Measurements from ENCODE around the gene FRMD8. TPM values are rescaled to one million over a fixed set of nuclear protein-coding genes. Genes with fewer than 3 reads are reported as not detected.

The FRMD8 gene
- total RNA-seq, 4 donors from 2014 or later, result 30.4 to 37.3 (median 34.7) TPM

- Histone ChIP-seq H3K4me3 (no peak overlapping the region), H3K9me3 (no peaks in the 10 kb centered on the region), H3K36me3 (peaks cover 57 to 63% (median 61%) of the 10 kb centered on the region in 4 donors), H3K27me3 (peaks cover 0 to 4% (median 0%) of the 10 kb centered on the region in 4 donors), H3K4me1 (peaks cover 22 to 30% (median 27%) of the 10 kb centered on the region in 4 donors), H3K27ac (replicated peaks in 1 of 4) (no peak overlapping the region)
- intact Hi-C loops (cut with DNase I), result no loop called here
- TF ChIP-seq POLR2AphosphoS5 (IDR thresholded peaks at IDR 0.05) (no peak), POLR2A (IDR thresholded peaks at IDR 0.05; ENCODE audit: low read depth) (no peak), CTCF (IDR thresholded peaks at IDR 0.05) (no peak), EP300 (IDR thresholded peaks at IDR 0.05) (no peak)
- no peak for DNase-seq (ENCODE audit: extremely low spot score)
- 84% methylated on average over 2 of the region's 2 CpGs for WGBS
Measured at GRCh38 chr11:65351511-65351910, 34.9 kb upstream of the FRMD8 start.

GRCh38 chr11:65352783-65353182 is 33.7 kb upstream of the FRMD8 start:
- Histone ChIP-seq H3K27me3 (peaks cover 0 to 9% (median 0%) of the 10 kb centered on the region in 4 donors), H3K9me3 (no peaks in the 10 kb centered on the region), H3K4me1 (peaks cover 27 to 30% (median 27%) of the 10 kb centered on the region in 4 donors), H3K36me3 (peaks cover 46 to 50% (median 49%) of the 10 kb centered on the region in 4 donors), H3K27ac (replicated peaks in 1 of 4) (no peak overlapping the region), H3K4me3 (no peak overlapping the region)
- WGBS, result 66% methylated on average over 3 of the region's 3 CpGs
- TF ChIP-seq CTCF (IDR thresholded peaks at IDR 0.05), result peak in 2 of 3 experiments; percentile 19 to 36
- TF ChIP-seq POLR2AphosphoS5 (IDR thresholded peaks at IDR 0.05), result no peak
- no peak for TF ChIP-seq POLR2A (IDR thresholded peaks at IDR 0.05; ENCODE audit: low read depth)
- TF ChIP-seq EP300 (IDR thresholded peaks at IDR 0.05), result no peak
- intact Hi-C loops (cut with DNase I), result no loop called here
- no peak for DNase-seq (ENCODE audit: extremely low spot score)

GRCh38 chr11:65353376-65353775 is 33.1 kb upstream of the FRMD8 start:
- peak overlapping the region; percentile 71 to 83 (median 78) for H3K27ac ChIP-seq (replicated peaks in 1 of 4)
- no peak for DNase-seq (ENCODE audit: extremely low spot score)
- H3K9me3 ChIP-seq, result no peaks in the 10 kb centered on the region
- peaks cover 40 to 44% (median 43%) of the 10 kb centered on the region in 4 donors for H3K36me3 ChIP-seq
- 72% methylated on average over 7 of the region's 7 CpGs for WGBS
- intact Hi-C loops (cut with DNase I), result no loop called here
- H3K4me1 ChIP-seq, result peaks cover 27 to 30% (median 27%) of the 10 kb centered on the region in 4 donors
- no peak for TF ChIP-seq CTCF (IDR thresholded peaks at IDR 0.05)
- no peak for TF ChIP-seq EP300 (IDR thresholded peaks at IDR 0.05)
- TF ChIP-seq POLR2AphosphoS5 (IDR thresholded peaks at IDR 0.05), result no peak
- no peak for TF ChIP-seq POLR2A (IDR thresholded peaks at IDR 0.05; ENCODE audit: low read depth)
- peaks cover 0 to 9% (median 0%) of the 10 kb centered on the region in 4 donors for H3K27me3 ChIP-seq
- peak overlapping the region in 1 of 4 donors; percentile 87 for H3K4me3 ChIP-seq

- 18% methylated on average over 16 of the region's 16 CpGs for WGBS
- peak overlapping the region; percentile 71 to 83 (median 78) for H3K27ac ChIP-seq (replicated peaks in 1 of 4)
- no peaks in the 10 kb centered on the region for H3K9me3 ChIP-seq
- DNase-seq (ENCODE audit: extremely low spot score), result no peak
- peaks cover 0 to 9% (median 0%) of the 10 kb centered on the region in 4 donors for H3K27me3 ChIP-seq
- intact Hi-C loops (cut with DNase I), result no loop called here
- H3K36me3 ChIP-seq, result peaks cover 35 to 39% (median 38%) of the 10 kb centered on the region in 4 donors
- H3K4me1 ChIP-seq, result peaks cover 27 to 30% (median 27%) of the 10 kb centered on the region in 4 donors
- H3K4me3 ChIP-seq, result peak overlapping the region; percentile 69 to 87 (median 78)
- TF ChIP-seq POLR2AphosphoS5 (IDR thresholded peaks at IDR 0.05) (no peak), EP300 (IDR thresholded peaks at IDR 0.05) (no peak), POLR2A (IDR thresholded peaks at IDR 0.05; ENCODE audit: low read depth) (no peak), CTCF (IDR thresholded peaks at IDR 0.05) (no peak)
Measured at GRCh38 chr11:65353900-65354264, 32.6 kb upstream of the FRMD8 start.
